HepG2 (cell line): ENCODE results near the gene SLC4A7. TPM values are rescaled to one million over a fixed set of nuclear protein-coding genes. Genes with fewer than 3 reads are reported as not detected.

Experiments used
- ARNTL ChIP-seq: sonication (generic); formaldehyde crosslinking; IDR thresholded peaks from 2 replicates; pipeline ENCODE4 v1.4.0; 2020; ENCODE audit warnings: mild to moderate bottlenecking, missing genetic modification reagents
- ATF3 ChIP-seq: sonication (generic); formaldehyde crosslinking; IDR thresholded peaks from 2 replicates; pipeline ENCODE4 v1.4.0; 2020; ENCODE audit warnings: missing genetic modification reagents
- ATF7 ChIP-seq, 2 experiments: fragments of 450-650 bp in 1 of 2; sonication (generic) in 1 of 2; formaldehyde crosslinking in 1 of 2; IDR thresholded peaks; 2 replicates each; pipeline versions ENCODE4 v1.4.0 to v1.6.1; 2016 to 2020; ENCODE audit warnings: antibody characterized with exemption in 1 of 2, mild to moderate bottlenecking in 1 of 2, missing genetic modification reagents in 1 of 2
- ATM ChIP-seq: fragments of 450-650 bp; IDR thresholded peaks from 2 replicates; pipeline ENCODE4 v1.7.1; 2017; ENCODE audit warnings: mild to moderate bottlenecking, borderline replicate concordance
- EP300 ChIP-seq, 3 experiments: sonication (generic) in 1 of 3; formaldehyde crosslinking in 1 of 3; IDR thresholded peaks; 2 replicates each; pipeline versions ENCODE4 v1.5.1 to v1.6.1; 2011 to 2020; ENCODE audit warnings: low read depth in 2 of 3, low read length in 2 of 3, borderline replicate concordance in 1 of 3, improper control_type of control experiment in 1 of 3, mild to moderate bottlenecking in 1 of 3, missing genetic modification reagents in 1 of 3, moderate library complexity in 1 of 3
- FOXA1 ChIP-seq, 2 experiments: fragments of 450-650 bp in 1 of 2; sonication (generic) in 1 of 2; formaldehyde crosslinking in 1 of 2; IDR thresholded peaks; 2 replicates each; pipeline versions ENCODE4 v1.4.0 to v1.6.1; 2016 to 2020; ENCODE audit warnings: missing genetic modification reagents in 1 of 2
- KAT2B ChIP-seq: fragments of 150-350 bp; IDR thresholded peaks from 2 replicates; pipeline ENCODE4 v1.6.1; 2014; ENCODE audit warnings: low read depth, low read length, borderline replicate concordance
- MAFK ChIP-seq, 2 experiments: IDR thresholded peaks in 1 of 2; conservative IDR thresholded peaks in 1 of 2; 2 replicates each; pipeline ENCODE4 v1.6.1; 2011; ENCODE audit warnings: improper control_type of control experiment in 2 of 2, low read length in 2 of 2
- MTA3 ChIP-seq: sonication (generic); formaldehyde crosslinking; IDR thresholded peaks from 2 replicates; pipeline ENCODE4 v1.4.0; 2020; ENCODE audit warnings: missing genetic modification reagents
- NFAT5 ChIP-seq: sonication (generic); formaldehyde crosslinking; IDR thresholded peaks from 2 replicates; pipeline ENCODE4 v1.4.0; 2020; ENCODE audit warnings: missing genetic modification reagents
- REXO4 ChIP-seq: sonication (generic); formaldehyde crosslinking; IDR thresholded peaks from 2 replicates; pipeline ENCODE4 v1.8.0; 2022; ENCODE audit warnings: missing genetic modification reagents, mild to moderate bottlenecking, borderline replicate concordance
- SP140L ChIP-seq: sonication (generic); formaldehyde crosslinking; IDR thresholded peaks from 2 replicates; pipeline ENCODE4 v1.4.0; 2020; ENCODE audit warnings: missing genetic modification reagents, borderline replicate concordance
- ZBTB7A ChIP-seq: sonication (generic); formaldehyde crosslinking; IDR thresholded peaks from 2 replicates; pipeline ENCODE4 v1.8.0; 2022; ENCODE audit warnings: mild to moderate bottlenecking, missing genetic modification reagents
- ZNF10 ChIP-seq: sonication (generic); formaldehyde crosslinking; IDR thresholded peaks from 2 replicates; pipeline ENCODE4 v1.4.0; 2020; ENCODE audit warnings: mild to moderate bottlenecking, low read depth, missing genetic modification reagents, borderline replicate concordance
- ZNF142 ChIP-seq: sonication (generic); formaldehyde crosslinking; IDR thresholded peaks from 2 replicates; pipeline ENCODE4 v1.4.0; 2020; ENCODE audit warnings: missing genetic modification reagents
- ZNF329 ChIP-seq: sonication (generic); formaldehyde crosslinking; IDR thresholded peaks from 2 replicates; pipeline ENCODE4 v1.9.0; 2021; ENCODE audit warnings: low read depth, mild to moderate bottlenecking, missing genetic modification reagents
- ZNF7 ChIP-seq: IDR thresholded peaks from 2 replicates; pipeline ENCODE4 v1.6.1; 2016; ENCODE audit warnings: missing biosample characterization, missing genetic modification reagents
- polyA plus RNA-seq, 8 experiments: library from polyadenylated mRNA; depleted of rRNA in 3 of 8; stranded (reverse) in 7 of 8; unstranded in 1 of 8; fragments of >200 nt; fragmentation: Illumina TruSeq in 4 of 8; extraction: Trizol in 4 of 8; gene quantifications; 2 replicates each; pipeline versions ENCODE4 v1.2.1 to v1.2.3, GENCODE V29; 2011 to 2016; ENCODE audit warnings: low read depth in 4 of 8, missing spikeins in 1 of 8, mixed read lengths in 1 of 8; ENCODE audit not compliant: insufficient read depth in 1 of 8
- total RNA-seq, 5 experiments: library from RNA; depleted of rRNA; stranded (reverse); fragments of >200 nt; fragmentation: Illumina TruSeq; extraction: Trizol; gene quantifications; 2 replicates each; pipeline ENCODE4 v1.2.3, GENCODE V29; 2016; ENCODE audit warnings: low read depth in 1 of 5

The SLC4A7 gene
- total and polyA plus RNA-seq, 2 of the 13 experiments (the other 11 are each of a cell fraction or from before 2014, with no cell fraction given) = 16.4 to 43.8 TPM

- TF ChIP-seq SP140L (CRISPR knock-in tag) (no peak), ZNF7 (CRISPR knock-in tag) (peak; percentile 76; the same call in 1 of the 2 replicates), ATF7 (IDR thresholded peaks at IDR 0.05) (no peak), ATF7 (CRISPR knock-in tag; IDR thresholded peaks at IDR 0.05) (no peak), ATM (peak; percentile 56; the same call in 1 of the 2 replicates), MTA3 (CRISPR knock-in tag) (no peak), ZNF10 (CRISPR knock-in tag) (no peak), FOXA1 (IDR thresholded peaks at IDR 0.05) (no peak), FOXA1 (CRISPR knock-in tag; IDR thresholded peaks at IDR 0.05) (0 out of 2 replicates have a peak, but pooled peaks have one; percentile 50), ARNTL (0 out of 2 replicates have a peak, but pooled peaks have one; percentile 29), EP300 (IDR thresholded peaks at IDR 0.05; ENCODE audit: low read depth in 2 of 2, low read length in 2 of 2) (peak in 1 of 2 experiments; percentile 66; a peak in 2 of 4 replicates), EP300 (CRISPR knock-in tag; IDR thresholded peaks at IDR 0.05; ENCODE audit: borderline replicate concordance) (no peak), MAFK (conservative IDR thresholded peaks at IDR 0.05 in 1 of 2, IDR thresholded peaks at IDR 0.05 in 1 of 2; ENCODE audit: low read length in 2 of 2) (peak; percentile 37 to 54; a peak in 2 of 4 replicates), KAT2B (no peak), NFAT5 (CRISPR knock-in tag) (no peak), ATF3 (peak; percentile 75), ZNF329 (CRISPR knock-in tag) (no peak), ZBTB7A (CRISPR knock-in tag) (no peak), REXO4 (no peak), ZNF142 (CRISPR knock-in tag) (no peak)
Observed at GRCh38 chr3:27521179-27521871, 37.1 kb upstream of the SLC4A7 start (continued).
